Neural progenitor cell (in vitro differentiated cells): ENCODE results near the gene SMPD3. TPM values are rescaled to one million over a fixed set of nuclear protein-coding genes. Genes with fewer than 3 reads are reported as not detected.

Experiments used
- DNase-seq: peaks from one replicate; pipeline ENCODE4 v3.0.0-alpha.2; 2016; ENCODE audit warnings: low spot score
- H2AFZ ChIP-seq: fragments of 200-600 bp; sonication (generic); replicated peaks from 2 replicates; pipeline ENCODE4 v1.6.1; 2016; ENCODE audit warnings: antibody characterized with exemption
- H3F3A ChIP-seq: fragments of 200-600 bp; sonication (generic); 2 replicates; pipeline ENCODE4 v1.6.1; 2016; ENCODE audit warnings: antibody characterized with exemption, low read depth
- H3K27ac ChIP-seq: fragments of 200-600 bp; sonication (generic); 2 replicates; pipeline ENCODE4 v1.5.1; 2016; ENCODE audit warnings: mild to moderate bottlenecking
- H3K27me3 ChIP-seq: fragments of 200-600 bp; sonication (generic); 2 replicates; pipeline ENCODE4 v1.6.1; 2016; ENCODE audit warnings: mild to moderate bottlenecking, moderate library complexity
- H3K36me3 ChIP-seq: fragments of 200-600 bp; sonication (generic); 2 replicates; pipeline ENCODE4 v1.5.1; 2016
- H3K4me1 ChIP-seq: fragments of 200-600 bp; sonication (generic); 2 replicates; pipeline ENCODE4 v1.6.1; 2016; ENCODE audit warnings: mixed run types
- H3K4me2 ChIP-seq: fragments of 200-600 bp; sonication (generic); 2 replicates; pipeline ENCODE4 v1.6.1; 2016
- H3K4me3 ChIP-seq: fragments of 200-600 bp; sonication (generic); 2 replicates; pipeline ENCODE4 v1.5.1; 2016
- H3K79me2 ChIP-seq: fragments of 200-600 bp; sonication (generic); 2 replicates; pipeline ENCODE4 v1.6.1; 2016; ENCODE audit warnings: low read depth
- H3K9ac ChIP-seq: fragments of 200-600 bp; sonication (generic); 2 replicates; pipeline ENCODE4 v1.6.1; 2016
- H3K9me3 ChIP-seq: fragments of 200-600 bp; sonication (generic); 2 replicates; pipeline ENCODE4 v1.5.1; 2016; ENCODE audit warnings: low read depth
- H4K20me1 ChIP-seq: fragments of 200-600 bp; sonication (generic); 2 replicates; pipeline ENCODE4 v1.6.1; 2016; ENCODE audit warnings: low read depth
- H3K27ac Mint-ChIP-seq: 3 replicates; pipeline ENCODE4 v1.8.0; 2021; ENCODE audit warnings: mixed read lengths
- H3K27me3 Mint-ChIP-seq: 2 replicates; pipeline ENCODE4 v1.8.0; 2022; ENCODE audit warnings: low read depth, mild to moderate bottlenecking, inconsistent platforms, moderate library complexity, mixed read lengths; ENCODE audit not compliant: insufficient read depth
- H3K36me3 Mint-ChIP-seq: 3 replicates; pipeline ENCODE4 v1.8.0; 2021; ENCODE audit warnings: mixed read lengths
- H3K4me1 Mint-ChIP-seq: 3 replicates; pipeline ENCODE4 v1.8.0; 2021; ENCODE audit warnings: mixed read lengths
- H3K4me3 Mint-ChIP-seq: 3 replicates; pipeline ENCODE4 v1.8.0; 2021; ENCODE audit warnings: mild to moderate bottlenecking, moderate library complexity, mixed read lengths
- H3K9me3 Mint-ChIP-seq: 3 replicates; pipeline ENCODE4 v1.8.0; 2020; ENCODE audit warnings: mixed read lengths
- EZH2 ChIP-seq: fragments of 200-600 bp; sonication (generic); IDR thresholded peaks from 2 replicates; pipeline ENCODE4 v1.6.1; 2017; ENCODE audit warnings: antibody characterized with exemption, mild to moderate bottlenecking, moderate library complexity
- EZH2phosphoT487 ChIP-seq: fragments of 200-600 bp; sonication (generic); IDR thresholded peaks from 2 replicates; pipeline ENCODE4 v1.6.1; 2017; ENCODE audit warnings: antibody characterized with exemption
- total RNA-seq: library from RNA; depleted of rRNA; stranded (reverse); fragments of >200 nt; gene quantifications from 2 replicates; pipeline ENCODE4 v1.2.3, GENCODE V29; 2015; ENCODE audit warnings: low replicate concordance
- TF ChIP-seq, protein P1 (sequence below): fragments of 200-600 bp; sonication (generic); IDR thresholded peaks from 2 replicates; pipeline ENCODE4 v1.5.1; 2017; ENCODE audit warnings: antibody characterized with exemption, mild to moderate bottlenecking

The SMPD3 gene
- total RNA-seq, 1 donor from 2014 or later: not detected

DNA sequence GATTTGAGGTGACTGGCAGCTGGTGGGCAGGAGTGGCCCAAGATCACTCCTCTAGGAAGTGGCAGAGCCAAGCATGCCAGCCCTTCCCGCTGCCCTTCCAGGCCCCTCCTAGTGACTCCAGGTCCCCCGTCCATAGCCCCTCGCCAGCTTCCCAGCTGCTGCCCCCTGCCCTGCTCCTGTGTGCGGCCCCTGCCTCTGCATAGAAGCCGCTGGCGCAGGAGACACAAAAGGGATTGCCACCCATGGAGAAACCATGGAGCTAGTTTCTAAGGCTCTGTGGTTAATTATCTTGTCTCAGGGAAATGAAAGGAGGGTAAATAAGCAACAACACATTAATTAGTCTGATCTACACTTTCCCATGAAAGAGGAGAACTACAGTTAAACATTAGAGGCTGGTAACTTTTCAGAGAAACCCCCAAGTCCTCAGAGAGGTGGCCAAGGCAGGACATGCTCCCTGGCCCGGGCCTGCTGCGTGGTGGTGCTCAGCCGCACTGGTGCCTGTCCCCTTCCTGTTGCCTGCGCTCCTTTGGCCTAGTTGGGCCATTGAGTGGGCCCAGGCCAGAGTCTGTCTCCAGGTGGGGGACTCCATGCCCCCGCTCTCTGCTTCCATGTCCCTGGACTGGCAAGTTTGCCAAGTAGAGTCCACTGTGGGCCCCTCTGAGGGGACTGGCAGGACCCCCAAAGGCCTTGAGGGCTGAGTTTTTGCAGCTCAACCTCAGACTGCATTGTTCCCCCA is 72.3 kb downstream of the SMPD3 start:
- Mint-ChIP-seq H3K36me3 (no peaks in the 10 kb centered on the region), H3K27ac (peak overlapping the region; percentile 10), H3K4me3 (no peak overlapping the region), H3K4me1 (peaks cover 43% of the 10 kb centered on the region), H3K27me3 (peaks cover 6% of the 10 kb centered on the region), H3K9me3 (no peaks in the 10 kb centered on the region)
- Histone ChIP-seq H3K4me2 (peak overlapping the region; percentile 17), H3K9me3 (no peaks in the 10 kb centered on the region), H2AFZ (no peak overlapping the region), H3K4me3 (no peak overlapping the region), H3K79me2 (no peaks in the 10 kb centered on the region), H4K20me1 (no peaks in the 10 kb centered on the region), H3K27ac (peak overlapping the region; percentile 24), H3K36me3 (no peaks in the 10 kb centered on the region), H3K4me1 (peaks cover 16% of the 10 kb centered on the region), H3F3A (peaks cover 16% of the 10 kb centered on the region), H3K27me3 (no peaks in the 10 kb centered on the region), H3K9ac (no peak overlapping the region)
- TF ChIP-seq EZH2phosphoT487 (no peak), EZH2 (no peak)
- TF ChIP-seq, protein P1, sequence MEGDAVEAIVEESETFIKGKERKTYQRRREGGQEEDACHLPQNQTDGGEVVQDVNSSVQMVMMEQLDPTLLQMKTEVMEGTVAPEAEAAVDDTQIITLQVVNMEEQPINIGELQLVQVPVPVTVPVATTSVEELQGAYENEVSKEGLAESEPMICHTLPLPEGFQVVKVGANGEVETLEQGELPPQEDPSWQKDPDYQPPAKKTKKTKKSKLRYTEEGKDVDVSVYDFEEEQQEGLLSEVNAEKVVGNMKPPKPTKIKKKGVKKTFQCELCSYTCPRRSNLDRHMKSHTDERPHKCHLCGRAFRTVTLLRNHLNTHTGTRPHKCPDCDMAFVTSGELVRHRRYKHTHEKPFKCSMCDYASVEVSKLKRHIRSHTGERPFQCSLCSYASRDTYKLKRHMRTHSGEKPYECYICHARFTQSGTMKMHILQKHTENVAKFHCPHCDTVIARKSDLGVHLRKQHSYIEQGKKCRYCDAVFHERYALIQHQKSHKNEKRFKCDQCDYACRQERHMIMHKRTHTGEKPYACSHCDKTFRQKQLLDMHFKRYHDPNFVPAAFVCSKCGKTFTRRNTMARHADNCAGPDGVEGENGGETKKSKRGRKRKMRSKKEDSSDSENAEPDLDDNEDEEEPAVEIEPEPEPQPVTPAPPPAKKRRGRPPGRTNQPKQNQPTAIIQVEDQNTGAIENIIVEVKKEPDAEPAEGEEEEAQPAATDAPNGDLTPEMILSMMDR: no peak
- DNase-seq: peak; percentile 75

DNA sequence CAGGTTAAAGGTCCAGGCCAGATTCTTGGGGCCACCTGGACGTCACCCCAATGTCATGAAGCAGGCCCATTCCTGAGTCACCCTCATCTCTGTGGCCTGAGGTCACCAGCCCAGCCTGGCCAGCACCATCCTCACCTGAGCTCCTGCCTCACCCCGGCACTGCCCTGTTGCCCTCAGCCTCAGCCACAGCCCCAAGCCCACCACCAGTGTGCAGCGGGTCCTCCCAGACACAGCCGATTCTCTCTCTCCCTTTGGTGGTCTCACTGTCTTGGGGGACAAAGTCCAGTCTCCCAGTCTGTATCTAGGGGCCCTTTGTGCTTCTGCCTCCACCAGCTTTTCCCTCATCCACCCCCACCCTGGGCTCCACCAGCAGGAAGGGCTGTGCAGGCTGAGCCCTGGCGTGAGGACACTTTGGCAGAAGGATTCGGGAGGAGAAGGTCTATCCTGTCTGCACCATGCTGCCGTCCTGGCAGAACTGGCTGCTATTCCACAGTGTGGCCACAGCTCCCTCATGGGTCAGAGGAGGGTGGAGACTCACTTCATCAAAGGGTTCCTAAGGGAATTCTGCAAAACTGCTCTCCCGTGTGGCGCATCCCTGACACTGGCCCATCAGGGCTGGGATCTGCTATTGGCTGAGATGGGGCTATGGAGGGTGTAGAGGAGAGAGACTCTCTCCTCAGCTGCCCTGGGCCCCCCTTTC is 73.2 kb downstream of the SMPD3 start:
- Histone ChIP-seq H3F3A (peaks cover 16% of the 10 kb centered on the region), H3K27me3 (no peaks in the 10 kb centered on the region), H3K4me2 (peak overlapping the region; percentile 17), H3K4me1 (peaks cover 16% of the 10 kb centered on the region), H3K9me3 (no peaks in the 10 kb centered on the region), H2AFZ (no peak overlapping the region), H3K27ac (no peak overlapping the region), H3K79me2 (no peaks in the 10 kb centered on the region), H3K9ac (no peak overlapping the region), H3K36me3 (no peaks in the 10 kb centered on the region), H4K20me1 (no peaks in the 10 kb centered on the region), H3K4me3 (no peak overlapping the region)
- DNase-seq: peak; percentile 35
- TF ChIP-seq EZH2phosphoT487 (no peak), EZH2 (no peak)
- H3K9me3 Mint-ChIP-seq: no peaks in the 10 kb centered on the region
- H3K4me3 Mint-ChIP-seq: no peak overlapping the region
- peaks cover 4% of the 10 kb centered on the region for H3K27me3 Mint-ChIP-seq
- peak overlapping the region; percentile 81 for H3K27ac Mint-ChIP-seq
- no peaks in the 10 kb centered on the region for H3K36me3 Mint-ChIP-seq
- peaks cover 48% of the 10 kb centered on the region for H3K4me1 Mint-ChIP-seq

DNA sequence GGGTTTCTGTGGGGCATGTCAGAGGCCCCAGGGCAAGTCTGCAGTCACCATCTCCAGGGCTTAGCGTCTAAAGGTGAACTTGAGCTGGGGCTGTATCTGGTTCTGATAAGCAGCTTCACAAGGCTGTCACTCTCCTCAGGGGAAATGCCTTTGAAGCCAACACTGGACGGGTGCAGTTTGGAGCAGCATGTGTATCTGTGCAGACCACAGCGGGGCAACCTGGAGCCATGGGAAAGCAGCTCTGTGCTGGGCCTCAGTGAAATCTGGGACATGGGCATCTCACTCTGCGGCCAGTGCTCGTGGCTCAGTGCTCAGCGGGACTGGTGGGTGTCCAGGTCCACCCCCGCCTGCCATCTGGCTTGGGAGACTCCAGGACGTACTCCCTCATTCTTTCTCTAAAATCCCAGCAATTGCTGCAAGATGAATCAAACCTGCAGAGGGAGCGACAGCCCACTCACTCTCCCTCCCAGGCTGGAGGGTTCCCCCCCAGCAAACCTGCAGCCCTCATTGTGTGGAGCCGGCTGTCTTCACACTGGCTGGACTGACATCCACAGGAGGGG is 74.0 kb downstream of the SMPD3 start:
- Histone ChIP-seq H3K4me3 (no peak overlapping the region), H4K20me1 (no peaks in the 10 kb centered on the region), H3K4me1 (peaks cover 20% of the 10 kb centered on the region), H3K79me2 (no peaks in the 10 kb centered on the region), H3F3A (peaks cover 16% of the 10 kb centered on the region), H3K36me3 (no peaks in the 10 kb centered on the region), H3K9me3 (no peaks in the 10 kb centered on the region), H3K27me3 (no peaks in the 10 kb centered on the region), H2AFZ (no peak overlapping the region), H3K4me2 (no peak overlapping the region), H3K27ac (no peak overlapping the region), H3K9ac (no peak overlapping the region)
- no peak for DNase-seq
- Mint-ChIP-seq H3K36me3 (no peaks in the 10 kb centered on the region), H3K4me1 (peaks cover 53% of the 10 kb centered on the region), H3K27me3 (peaks cover 4% of the 10 kb centered on the region), H3K27ac (no peak overlapping the region), H3K9me3 (no peaks in the 10 kb centered on the region), H3K4me3 (no peak overlapping the region)
- TF ChIP-seq EZH2: no peak
- no peak for TF ChIP-seq EZH2phosphoT487
- TF ChIP-seq, protein P1: no peak
